ENCODE measurements around the gene RAB24. TPM values are rescaled to one million over a fixed set of nuclear protein-coding genes. Genes with fewer than 3 reads are reported as not detected.

Gene RAB24
- total RNA-seq, 8 experiments from 2014 or later, result 14.6 to 34.0 (median 23.8) TPM

DNA sequence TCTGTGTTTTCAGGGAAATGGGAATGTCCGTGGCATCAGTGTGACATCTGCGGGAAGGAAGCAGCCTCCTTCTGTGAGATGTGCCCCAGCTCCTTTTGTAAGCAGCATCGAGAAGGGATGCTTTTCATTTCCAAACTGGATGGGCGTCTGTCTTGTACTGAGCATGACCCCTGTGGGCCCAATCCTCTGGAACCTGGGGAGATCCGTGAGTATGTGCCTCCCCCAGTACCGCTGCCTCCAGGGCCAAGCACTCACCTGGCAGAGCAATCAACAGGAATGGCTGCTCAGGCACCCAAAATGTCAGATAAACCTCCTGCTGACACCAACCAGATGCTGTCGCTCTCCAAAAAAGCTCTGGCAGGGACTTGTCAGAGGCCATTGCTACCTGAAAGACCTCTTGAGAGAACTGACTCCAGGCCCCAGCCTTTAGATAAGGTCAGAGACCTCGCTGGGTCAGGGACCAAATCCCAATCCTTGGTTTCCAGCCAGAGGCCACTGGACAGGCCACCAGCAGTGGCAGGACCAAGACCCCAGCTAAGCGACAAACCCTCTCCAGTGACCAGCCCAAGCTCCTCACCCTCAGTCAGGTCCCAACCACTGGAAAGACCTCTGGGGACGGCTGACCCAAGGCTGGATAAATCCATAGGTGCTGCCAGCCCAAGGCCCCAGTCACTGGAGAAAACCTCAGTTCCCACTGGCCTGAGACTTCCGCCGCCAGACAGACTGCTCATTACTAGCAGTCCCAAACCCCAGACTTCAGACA lies 9.5 kb downstream of the RAB24 start:
- Histone ChIP-seq H3K27ac (no peak overlapping the region), H3K4me1 (replicated peaks in 1 of 2) (no peaks in the 10 kb centered on the region), H3K4me3 (no peak overlapping the region)
- WGBS, 10 experiments, result 90 to 100% (median 97%) methylated on average over 1 to 5 of the region's 12 CpGs; no CpG with 5 or more reads in 2 of the 10 experiments
- in situ Hi-C loops (cut with MboI; ENCODE audit: low pct_unique_long_range_greater_than_20kb in 2 of 9, low sequenced_read_pairs in 9 of 9, unreplicated experiment in 9 of 9), result loop anchor here in 1 of 9 experiments (25.0 kb wide), 1 partner anchor 182 kb away; no protein-coding TSS in a partner anchor
- no peak for ATAC-seq (replicated peaks in 6 of 8)

DNA sequence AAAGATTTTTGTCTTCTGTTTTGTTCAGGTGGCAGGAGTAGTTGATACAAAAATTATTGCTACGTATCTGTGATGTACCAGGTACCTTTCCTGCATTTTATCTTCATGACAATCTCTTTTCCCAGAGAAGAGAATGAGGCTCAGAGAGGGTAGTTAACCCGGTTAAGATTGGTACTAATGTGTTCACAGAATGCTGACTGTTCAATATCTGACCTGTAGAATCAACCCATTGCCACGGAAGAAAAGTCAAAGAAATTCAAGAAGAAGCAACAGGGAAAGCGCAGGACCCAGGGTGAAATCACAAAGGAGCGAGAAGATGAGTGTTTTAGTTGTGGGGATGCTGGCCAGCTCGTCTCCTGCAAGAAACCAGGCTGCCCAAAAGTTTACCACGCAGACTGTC lies 11.8 kb downstream of the RAB24 start:
- no peak for ATAC-seq (replicated peaks in 6 of 8)
- H3K27ac ChIP-seq, result no peak overlapping the region
- 86 to 100% (median 100%) methylated on average over 1 to 5 of the region's 7 CpGs; no CpG with 5 or more reads in 2 of the 10 experiments for WGBS, 10 experiments
- H3K4me3 ChIP-seq, result no peak overlapping the region
- in situ Hi-C loops (cut with MboI; ENCODE audit: low pct_unique_long_range_greater_than_20kb in 2 of 9, low sequenced_read_pairs in 9 of 9, unreplicated experiment in 9 of 9), result loop anchor here in 1 of 9 experiments (25.0 kb wide), 1 partner anchor 179 kb away; no protein-coding TSS in a partner anchor
- H3K4me1 ChIP-seq (replicated peaks in 1 of 2), result no peaks in the 10 kb centered on the region

DNA sequence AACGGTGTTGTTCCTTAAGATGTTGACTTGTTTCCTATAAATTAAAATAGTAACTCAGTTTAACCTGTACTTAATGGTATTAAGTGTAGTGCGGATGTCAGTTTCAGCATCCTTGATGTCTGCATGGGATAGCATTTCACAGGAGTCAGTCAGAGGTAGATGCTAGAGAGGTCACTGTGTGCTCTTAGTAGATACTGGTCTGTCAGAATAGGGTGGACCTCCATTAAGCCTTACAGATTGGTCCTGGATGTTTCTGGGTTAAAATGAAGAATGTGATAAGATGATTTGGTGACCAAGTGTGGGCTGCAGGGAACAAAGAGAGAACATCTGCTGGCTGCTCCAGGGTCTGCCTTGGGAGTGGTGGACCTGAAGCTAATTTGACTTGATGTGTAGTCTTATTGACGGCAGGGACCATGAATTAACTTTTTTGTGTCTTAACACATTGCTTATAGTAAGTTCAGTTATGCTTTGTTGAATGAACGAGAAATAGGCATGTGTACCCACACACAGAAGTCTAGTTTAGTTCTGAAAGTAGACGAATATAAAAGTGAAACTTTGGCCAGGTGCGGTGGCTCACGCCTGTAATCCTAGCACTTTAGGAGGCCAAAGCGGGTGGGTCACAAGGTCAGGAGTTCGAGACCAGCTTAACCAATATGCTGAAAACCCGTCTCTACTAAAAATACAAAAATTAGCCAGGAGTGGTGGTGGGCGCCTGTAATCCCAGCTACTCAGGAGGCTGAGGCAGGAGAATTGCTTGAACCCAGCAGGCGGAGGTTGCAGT lies 12.5 kb downstream of the RAB24 start:
- ATAC-seq (replicated peaks in 6 of 8), result no peak
- H3K4me3 ChIP-seq, result no peak overlapping the region
- in situ Hi-C loops (cut with MboI; ENCODE audit: low pct_unique_long_range_greater_than_20kb in 2 of 9, low sequenced_read_pairs in 9 of 9, unreplicated experiment in 9 of 9), result loop anchor here in 1 of 9 experiments (25.0 kb wide), 1 partner anchor 179 kb away; no protein-coding TSS in a partner anchor
- H3K27ac ChIP-seq, result no peak overlapping the region
- WGBS, 10 experiments, result 91 to 100% (median 97%) methylated on average over 2 to 12 of the region's 12 CpGs
- H3K4me1 ChIP-seq (replicated peaks in 1 of 2), result no peaks in the 10 kb centered on the region

DNA sequence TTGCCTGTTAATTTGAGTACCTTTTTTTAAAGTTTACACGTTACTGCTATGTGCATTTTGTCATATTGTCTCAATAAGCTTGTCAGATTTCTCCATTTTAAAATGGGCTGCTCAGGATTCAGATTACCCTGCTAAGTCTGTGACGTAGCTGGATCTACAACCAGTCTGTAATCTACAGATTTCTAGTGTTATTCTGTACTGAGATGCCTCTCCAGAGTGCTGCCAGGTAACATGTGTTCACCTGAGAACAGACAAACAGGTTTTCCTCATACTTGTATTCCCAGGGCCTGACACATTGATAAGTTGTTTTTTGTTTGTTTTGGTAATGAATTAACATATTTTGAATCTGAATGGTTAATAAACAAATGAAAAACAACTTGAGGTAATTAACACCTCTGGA lies 15.3 kb downstream of the RAB24 start:
- H3K4me3 ChIP-seq, result no peak overlapping the region
- no peak for ATAC-seq (replicated peaks in 6 of 8)
- in situ Hi-C loops (cut with MboI; ENCODE audit: low pct_unique_long_range_greater_than_20kb in 2 of 9, low sequenced_read_pairs in 9 of 9, unreplicated experiment in 9 of 9), result loop anchor here in 1 of 9 experiments (25.0 kb wide), 1 partner anchor 176 kb away; no protein-coding TSS in a partner anchor
- 80 to 100% (median 100%) methylated on average over 1 to 2 of the region's 2 CpGs; no CpG with 5 or more reads in 3 of the 10 experiments for WGBS, 10 experiments
- H3K27ac ChIP-seq, result no peak overlapping the region
- no peaks in the 10 kb centered on the region for H3K4me1 ChIP-seq (replicated peaks in 1 of 2)

DNA sequence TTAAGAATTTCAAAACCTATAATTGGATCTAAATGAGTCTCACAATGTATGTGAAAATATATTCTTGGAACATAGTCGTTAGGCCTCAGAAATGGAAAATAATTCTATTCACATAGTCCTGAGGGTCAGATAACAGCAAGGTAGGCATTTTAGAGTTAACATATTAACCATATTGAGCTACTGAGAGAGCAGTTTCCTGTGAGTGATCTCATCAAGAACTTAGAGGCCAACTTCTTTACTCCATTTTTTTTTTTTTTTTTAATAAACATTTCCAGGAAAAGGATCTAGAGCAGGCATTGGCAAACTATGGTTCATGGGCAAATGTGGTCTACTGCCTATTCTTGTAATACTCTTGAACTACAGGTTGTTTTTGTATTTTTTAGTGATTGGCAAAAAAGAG lies 26.6 kb downstream of the RAB24 start:
- no peak overlapping the region for H3K27ac ChIP-seq
- no peaks in the 10 kb centered on the region for H3K4me1 ChIP-seq (replicated peaks in 1 of 2)
- in situ Hi-C loops (cut with MboI; ENCODE audit: low pct_unique_long_range_greater_than_20kb in 2 of 9, low sequenced_read_pairs in 9 of 9, unreplicated experiment in 9 of 9), result loop anchor here in 1 of 9 experiments (25.0 kb wide), 1 partner anchor 165 kb away; no protein-coding TSS in a partner anchor
- no peak overlapping the region for H3K4me3 ChIP-seq
- WGBS, 10 experiments, result 0 to 100% (median 83%) methylated on average over 1 of the region's 1 CpG; no CpG with 5 or more reads in 1 of the 10 experiments
- ATAC-seq (replicated peaks in 6 of 8), result no peak

DNA sequence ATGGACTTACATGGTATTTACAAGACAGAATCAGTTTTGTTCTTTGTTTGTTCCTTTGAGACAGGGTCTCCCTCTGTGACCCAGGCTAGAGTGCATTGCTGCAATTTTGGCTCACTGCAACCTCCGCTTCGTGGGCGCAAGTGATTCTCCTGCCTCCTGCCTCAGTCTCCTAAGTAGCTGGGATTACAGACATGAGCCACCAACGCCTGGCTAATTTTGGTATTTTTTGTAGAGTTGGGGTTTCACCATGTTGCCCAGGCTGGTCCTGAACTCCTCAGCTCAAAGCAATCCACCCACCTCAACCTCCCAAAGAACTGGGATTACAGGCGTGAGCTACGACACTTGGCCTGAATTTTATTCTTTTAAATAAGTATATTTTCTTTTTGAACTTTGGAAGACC lies 27.6 kb downstream of the RAB24 start:
- H3K4me3 ChIP-seq, result no peak overlapping the region
- no peak overlapping the region for H3K27ac ChIP-seq
- in situ Hi-C loops (cut with MboI; ENCODE audit: low pct_unique_long_range_greater_than_20kb in 2 of 9, low sequenced_read_pairs in 9 of 9, unreplicated experiment in 9 of 9), result loop anchor here in 1 of 9 experiments (25.0 kb wide), 1 partner anchor 164 kb away; no protein-coding TSS in a partner anchor
- 67 to 100% (median 90%) methylated on average over 1 to 6 of the region's 6 CpGs; no CpG with 5 or more reads in 2 of the 10 experiments for WGBS, 10 experiments
- H3K4me1 ChIP-seq (replicated peaks in 1 of 2), result no peaks in the 10 kb centered on the region
- no peak for ATAC-seq (replicated peaks in 6 of 8)

DNA sequence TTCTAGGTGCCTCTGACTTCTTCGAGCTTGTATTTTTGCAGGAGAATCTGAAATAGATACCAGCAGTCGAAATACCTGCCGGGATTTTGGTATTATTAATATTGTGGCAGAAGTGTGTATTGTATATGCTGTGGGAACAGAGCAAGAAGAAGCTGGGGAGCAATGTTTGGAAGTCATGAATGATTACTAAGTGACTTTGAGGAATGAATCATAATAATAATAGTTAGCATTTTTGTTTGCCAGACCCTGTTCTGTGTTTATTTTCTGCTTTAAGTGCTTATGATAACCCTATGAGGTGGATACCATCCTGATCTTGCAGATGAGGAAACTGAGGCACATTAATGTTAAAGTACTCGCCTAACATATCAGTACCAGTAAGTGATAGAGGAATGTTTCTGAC lies 32.4 kb downstream of the RAB24 start:
- Histone ChIP-seq H3K4me1 (replicated peaks in 1 of 2) (no peaks in the 10 kb centered on the region), H3K27ac (no peak overlapping the region), H3K4me3 (no peak overlapping the region)
- in situ Hi-C loops (cut with MboI; ENCODE audit: low pct_unique_long_range_greater_than_20kb in 2 of 9, low sequenced_read_pairs in 9 of 9, unreplicated experiment in 9 of 9), result no loop called here
- WGBS, 10 experiments, result 80 to 100% (median 94%) methylated on average over 1 to 3 of the region's 4 CpGs; no CpG with 5 or more reads in 3 of the 10 experiments
- no peak for ATAC-seq (replicated peaks in 6 of 8)

DNA sequence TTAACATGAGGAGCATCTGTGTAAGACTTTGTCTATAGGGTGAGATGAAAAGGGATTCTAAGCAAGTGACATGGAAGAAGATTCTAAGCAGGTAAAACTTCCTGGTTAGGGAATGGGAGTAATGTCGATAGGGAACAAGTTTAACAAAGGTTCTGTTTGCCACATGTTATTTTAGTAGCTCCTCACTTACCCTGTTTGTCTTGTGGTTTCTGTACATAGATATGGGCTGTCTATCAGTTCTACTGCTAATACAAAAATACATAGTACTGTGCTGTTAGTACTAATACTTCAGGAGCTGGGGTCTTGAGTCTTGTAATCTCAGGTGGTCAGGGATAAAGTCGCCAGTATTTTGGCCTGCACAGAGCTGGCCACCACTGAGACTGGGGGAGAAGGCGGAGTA lies 32.9 kb downstream of the RAB24 start:
- in situ Hi-C loops (cut with MboI; ENCODE audit: low pct_unique_long_range_greater_than_20kb in 2 of 9, low sequenced_read_pairs in 9 of 9, unreplicated experiment in 9 of 9), result no loop called here
- Histone ChIP-seq H3K4me1 (replicated peaks in 1 of 2) (no peaks in the 10 kb centered on the region), H3K27ac (no peak overlapping the region), H3K4me3 (no peak overlapping the region)
- no peak for ATAC-seq (replicated peaks in 6 of 8)
- 33 to 100% (median 83%) methylated on average over 1 to 3 of the region's 3 CpGs; no CpG with 5 or more reads in 4 of the 10 experiments for WGBS, 10 experiments

DNA sequence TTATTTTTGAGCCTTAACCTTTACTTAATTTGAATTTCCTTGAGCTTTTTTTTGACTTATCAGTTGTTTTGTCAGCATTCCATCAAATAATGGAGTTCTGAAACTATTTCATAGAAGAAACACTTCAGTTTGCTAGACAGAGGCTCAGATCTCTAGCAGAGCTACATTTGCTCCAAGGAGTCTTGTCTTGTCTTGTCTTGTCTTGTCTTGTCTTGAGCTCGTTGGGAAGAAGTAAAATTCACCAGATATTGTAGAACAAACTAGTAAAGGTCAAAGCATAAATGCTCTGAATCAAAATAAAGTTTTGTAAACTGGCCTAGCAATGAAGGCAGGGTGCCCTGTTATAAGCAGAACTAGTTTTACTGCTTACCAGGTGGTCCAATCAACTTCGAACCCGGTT lies 33.5 kb downstream of the RAB24 start:
- 80 to 100% (median 91%) methylated on average over 1 to 3 of the region's 3 CpGs for WGBS, 10 experiments

DNA sequence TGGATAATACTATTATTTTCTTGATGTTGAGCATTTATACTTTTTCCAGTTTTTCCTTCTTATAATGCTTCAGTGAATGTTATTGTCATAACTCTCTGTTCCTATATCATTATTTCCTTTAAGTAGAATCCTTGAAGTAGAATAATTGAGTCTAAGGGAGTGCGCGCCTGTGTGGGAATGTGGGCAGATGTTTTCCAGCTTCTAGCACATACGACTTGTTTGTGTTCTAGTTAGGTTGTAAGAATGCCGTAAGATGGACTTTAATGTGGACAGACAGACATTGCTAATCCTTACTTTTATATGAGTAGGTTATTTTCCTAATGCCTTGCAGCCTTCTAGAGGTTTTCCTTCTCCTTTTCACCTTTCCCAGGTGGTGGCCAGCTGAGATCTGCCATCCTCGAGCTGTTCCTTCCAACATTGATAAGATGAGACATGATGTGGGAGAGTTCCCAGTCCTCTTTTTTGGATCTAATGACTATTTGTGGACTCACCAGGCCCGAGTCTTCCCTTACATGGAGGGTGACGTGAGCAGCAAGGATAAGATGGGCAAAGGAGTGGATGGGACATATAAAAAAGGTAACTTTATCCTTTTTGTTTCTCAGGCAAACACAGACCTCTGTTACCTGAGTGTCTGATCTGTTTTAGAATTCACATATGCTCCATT lies 34.2 kb downstream of the RAB24 start:
- ATAC-seq (replicated peaks in 6 of 8), result no peak
- Histone ChIP-seq H3K27ac (no peak overlapping the region), H3K4me1 (replicated peaks in 1 of 2) (no peaks in the 10 kb centered on the region)

More for the DNA sequence above, 33.5 kb downstream of the RAB24 start:
- in situ Hi-C loops (cut with MboI; ENCODE audit: low pct_unique_long_range_greater_than_20kb in 2 of 9, low sequenced_read_pairs in 9 of 9, unreplicated experiment in 9 of 9), result no loop called here
- no peak overlapping the region for H3K4me3 ChIP-seq
- H3K27ac ChIP-seq, result no peak overlapping the region
- no peaks in the 10 kb centered on the region for H3K4me1 ChIP-seq (replicated peaks in 1 of 2)
- ATAC-seq (replicated peaks in 6 of 8), result no peak

DNA sequence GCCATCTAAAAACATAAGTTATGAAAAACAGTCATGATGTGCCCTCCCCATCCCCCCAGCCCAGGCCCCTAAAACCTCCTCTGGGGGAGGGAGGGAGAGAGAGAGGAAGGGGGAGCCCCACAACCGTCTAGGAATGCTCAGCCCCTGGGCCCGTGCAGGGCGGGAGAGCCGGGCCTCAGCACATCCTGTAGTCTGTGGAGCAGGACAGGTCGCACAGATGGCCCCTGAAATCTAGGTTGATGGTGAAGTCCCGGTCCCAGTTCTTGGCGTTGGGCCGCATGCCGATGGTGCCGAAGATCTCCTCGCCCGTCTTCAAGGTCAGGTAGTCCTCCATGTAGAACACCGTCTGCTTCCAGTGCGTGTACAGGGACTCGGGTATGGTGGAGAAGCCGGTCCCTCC lies 38.1 kb downstream of the RAB24 start:
- ATAC-seq (replicated peaks in 6 of 8), result no peak
- Histone ChIP-seq H3K27ac (no peak overlapping the region), H3K4me3 (no peak overlapping the region), H3K4me1 (replicated peaks in 1 of 2) (no peaks in the 10 kb centered on the region)
- WGBS, 10 experiments, result 94 to 100% methylated on average over 2 to 11 of the region's 16 CpGs; no CpG with 5 or more reads in 8 of the 10 experiments
- in situ Hi-C loops (cut with MboI; ENCODE audit: low pct_unique_long_range_greater_than_20kb in 2 of 9, low sequenced_read_pairs in 9 of 9, unreplicated experiment in 9 of 9), result no loop called here

More for the DNA sequence above, 34.2 kb downstream of the RAB24 start:
- WGBS, 10 experiments, result 93 to 100% (median 100%) methylated on average over 1 to 7 of the region's 7 CpGs
- H3K4me3 ChIP-seq, result no peak overlapping the region
- in situ Hi-C loops (cut with MboI; ENCODE audit: low pct_unique_long_range_greater_than_20kb in 2 of 9, low sequenced_read_pairs in 9 of 9, unreplicated experiment in 9 of 9), result no loop called here

DNA sequence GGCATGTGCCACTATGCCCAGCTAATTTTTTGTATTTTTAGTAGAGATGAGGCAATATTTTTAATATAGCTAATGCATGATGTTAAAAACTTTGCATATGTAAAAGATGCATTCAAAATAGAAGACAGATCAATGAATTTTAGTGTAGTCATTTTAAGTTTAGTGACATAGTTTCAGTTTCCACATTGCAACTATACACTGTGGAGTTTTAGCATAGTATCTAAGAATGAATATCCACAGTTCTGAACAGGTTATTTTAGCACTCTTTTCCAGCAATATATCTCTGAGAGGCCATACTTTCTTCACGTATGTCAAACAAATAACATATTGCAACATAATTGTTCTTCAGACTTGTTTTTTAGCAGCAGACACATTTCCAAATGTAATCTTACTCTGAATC lies 39.3 kb downstream of the RAB24 start:
- H3K4me1 ChIP-seq (replicated peaks in 1 of 2), result no peaks in the 10 kb centered on the region
- WGBS, 10 experiments, result 60 to 100% (median 95%) methylated on average over 1 of the region's 1 CpG; no CpG with 5 or more reads in 2 of the 10 experiments
- in situ Hi-C loops (cut with MboI; ENCODE audit: low pct_unique_long_range_greater_than_20kb in 2 of 9, low sequenced_read_pairs in 9 of 9, unreplicated experiment in 9 of 9), result no loop called here

More for the DNA sequence above, 39.3 kb downstream of the RAB24 start:
- H3K4me3 ChIP-seq, result no peak overlapping the region
- H3K27ac ChIP-seq, result no peak overlapping the region
- ATAC-seq (replicated peaks in 6 of 8), result peak in 1 of 8 experiments; percentile 22

All from motor neuron (in vitro differentiated cells).